Liver (tissue), 9 donors: ENCODE measurements around the gene JAK2. TPM values are rescaled to one million over a fixed set of nuclear protein-coding genes. Genes with fewer than 3 reads are reported as not detected.

Experiments used
- DNase-seq: peaks from one replicate; pipeline ENCODE4 v3.0.0-alpha.2; 2017; ENCODE audit warnings: low spot score
- H3K27ac ChIP-seq, 2 donors: one replicate each; pipeline ENCODE4 v1.7.0; 2013; ENCODE audit warnings: inconsistent platforms in 2 of 2, low read length in 2 of 2, control low read depth in 1 of 2, low read depth in 1 of 2, mild to moderate bottlenecking in 1 of 2
- H3K27me3 ChIP-seq, 4 donors: one replicate each; pipeline versions ENCODE4 v1.6.1 to v1.7.0; 2013; ENCODE audit warnings: low read length in 3 of 4, inconsistent platforms in 1 of 4, mild to moderate bottlenecking in 1 of 4, moderate library complexity in 1 of 4; ENCODE audit not compliant: control insufficient read depth in 4 of 4, insufficient read depth in 4 of 4
- H3K36me3 ChIP-seq, 4 donors: one replicate each; pipeline versions ENCODE4 v1.6.1 to v1.7.0; 2013; ENCODE audit warnings: low read length in 3 of 4, mild to moderate bottlenecking in 3 of 4, low read depth in 1 of 4, moderate library complexity in 1 of 4; ENCODE audit not compliant: control insufficient read depth in 4 of 4, insufficient read depth in 3 of 4
- H3K4me1 ChIP-seq, 4 donors: one replicate each; pipeline versions ENCODE4 v1.6.1 to v1.7.0; 2013; ENCODE audit warnings: low read length in 3 of 4, mild to moderate bottlenecking in 3 of 4, moderate library complexity in 1 of 4; ENCODE audit not compliant: control insufficient read depth in 4 of 4, insufficient read depth in 4 of 4
- H3K4me3 ChIP-seq, 3 donors: one replicate each; pipeline versions ENCODE4 v1.6.1 to v1.7.0; 2013; ENCODE audit warnings: low read length in 3 of 3, control low read depth in 1 of 3, low read depth in 1 of 3, mild to moderate bottlenecking in 1 of 3
- H3K9ac ChIP-seq, 2 donors: one replicate each; pipeline ENCODE4 v1.7.0; 2013; ENCODE audit warnings: low read length in 2 of 2, mild to moderate bottlenecking in 2 of 2, moderate library complexity in 2 of 2, control low read depth in 1 of 2, low read depth in 1 of 2
- H3K9me3 ChIP-seq, 4 donors: one replicate each; pipeline versions ENCODE4 v1.6.1 to v1.7.0; 2013; ENCODE audit warnings: low read length in 3 of 4; ENCODE audit not compliant: control insufficient read depth in 4 of 4
- EGR1 ChIP-seq, 2 donors: IDR thresholded peaks; 2 replicates each; pipeline ENCODE4 v1.6.1; 2016 to 2018; ENCODE audit warnings: antibody characterized with exemption in 2 of 2, low read depth in 2 of 2
- FOXA1 ChIP-seq: IDR thresholded peaks from 2 replicates; pipeline ENCODE4 v1.6.1; 2016; ENCODE audit warnings: antibody characterized with exemption
- FOXA2 ChIP-seq: IDR thresholded peaks from 2 replicates; pipeline ENCODE4 v1.6.1; 2016; ENCODE audit warnings: antibody characterized with exemption
- GABPA ChIP-seq, 2 donors: IDR thresholded peaks in 1 of 2; conservative IDR thresholded peaks in 1 of 2; 2 replicates each; pipeline ENCODE4 v1.6.1; 2016; ENCODE audit warnings: antibody characterized with exemption in 2 of 2, mild to moderate bottlenecking in 1 of 2, moderate library complexity in 1 of 2
- HNF4A ChIP-seq, 2 donors: conservative IDR thresholded peaks; 2 replicates each; pipeline ENCODE4 v1.6.1; 2016; ENCODE audit warnings: antibody characterized with exemption in 2 of 2, mild to moderate bottlenecking in 2 of 2
- HNF4G ChIP-seq: IDR thresholded peaks from 2 replicates; pipeline ENCODE4 v1.6.1; 2016; ENCODE audit warnings: antibody characterized with exemption
- JUND ChIP-seq, 2 donors: IDR thresholded peaks; 2 replicates each; pipeline ENCODE4 v1.6.1; 2016; ENCODE audit warnings: antibody characterized with exemption in 2 of 2
- NR2F2 ChIP-seq: IDR thresholded peaks from 2 replicates; pipeline ENCODE4 v1.6.1; 2016; ENCODE audit warnings: antibody characterized with exemption
- RAD21 ChIP-seq, 2 donors: IDR thresholded peaks; 2 replicates each; pipeline ENCODE4 v1.6.1; 2016; ENCODE audit warnings: antibody characterized with exemption in 2 of 2, mild to moderate bottlenecking in 2 of 2
- RXRA ChIP-seq, 2 donors: IDR thresholded peaks; 2 replicates each; pipeline ENCODE4 v1.6.1; 2017 to 2018; ENCODE audit warnings: antibody characterized with exemption in 2 of 2, mild to moderate bottlenecking in 1 of 2
- SP1 ChIP-seq: IDR thresholded peaks from 2 replicates; pipeline ENCODE4 v1.6.1; 2018; ENCODE audit warnings: antibody characterized with exemption, mild to moderate bottlenecking
- TAF1 ChIP-seq: conservative IDR thresholded peaks from 2 replicates; pipeline ENCODE4 v1.6.1; 2016; ENCODE audit warnings: antibody characterized with exemption, mild to moderate bottlenecking
- YY1 ChIP-seq: IDR thresholded peaks from 2 replicates; pipeline ENCODE4 v1.6.1; 2016; ENCODE audit warnings: antibody characterized with exemption, mild to moderate bottlenecking
- WGBS: extraction: QIAGEN DNeasy Blood & Tissue Kit; methylation state at CpG from one replicate; pipeline ENCODE4 v1.1.7; 2013; 5-methylcytosine and 5-hydroxymethylcytosine counted together
- polyA plus RNA-seq, 2 donors: library from polyadenylated mRNA; stranded (reverse) in 1 of 2; unstranded in 1 of 2; fragments of 200-250 nt in 1 of 2; fragments of >200 nt in 1 of 2; fragmentation: Nextera tagmentation in 1 of 2; extraction: Ambion mirVana in 1 of 2; gene quantifications; one replicate each; pipeline versions ENCODE4 v1.2.1 to v1.2.3, GENCODE V29; 2013 to 2015
- total RNA-seq, 2 donors: library from RNA; depleted of rRNA; stranded (reverse); fragments of >200 nt; gene quantifications; one replicate each; pipeline ENCODE4 v1.2.3, GENCODE V29; 2014
- TF ChIP-seq, protein P1 (sequence below): IDR thresholded peaks from 2 replicates; pipeline ENCODE4 v1.6.1; 2016; ENCODE audit warnings: antibody characterized with exemption
- TF ChIP-seq, protein P2 (sequence below): IDR thresholded peaks from 2 replicates; pipeline ENCODE4 v1.6.1; 2016; ENCODE audit warnings: antibody characterized with exemption
- TF ChIP-seq, protein P3 (sequence below): fragments of 150-350 bp; IDR thresholded peaks from 2 replicates; pipeline ENCODE4 v1.5.1; 2017; ENCODE audit warnings: improper control_type of control experiment, low read depth, low read length; ENCODE audit not compliant: missing input control
- TF ChIP-seq, protein P4 (sequence below): IDR thresholded peaks from 2 replicates; pipeline ENCODE4 v1.6.1; 2016; ENCODE audit warnings: antibody characterized with exemption, mild to moderate bottlenecking
- TF ChIP-seq, protein P5 (sequence below): IDR thresholded peaks from 2 replicates; pipeline ENCODE4 v1.6.1; 2016; ENCODE audit warnings: antibody characterized with exemption
- donor health status: healthy.
- donor health status: healthy.
- donor health status: healthy.
- donor health status: healthy.
- donor health status: healthy.

JAK2 gene
- total and polyA plus RNA-seq, 4 donors, result 1.5 to 21.5 (median 5.1) TPM

DNA sequence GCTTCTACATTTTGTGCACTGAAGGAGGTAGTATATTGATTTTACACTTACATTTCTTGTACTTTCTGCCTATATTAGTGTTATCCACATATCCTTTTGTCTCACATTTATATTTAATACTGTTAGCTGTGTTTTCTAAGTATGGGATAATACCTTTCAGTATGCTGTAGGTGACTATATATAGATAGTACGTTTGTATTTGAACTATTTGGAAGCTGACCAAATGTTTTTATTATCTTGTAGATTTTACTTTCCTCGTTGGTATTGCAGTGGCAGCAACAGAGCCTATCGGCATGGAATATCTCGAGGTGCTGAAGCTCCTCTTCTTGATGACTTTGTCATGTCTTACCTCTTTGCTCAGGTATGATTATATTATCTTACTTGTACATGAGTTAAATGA lies 59.1 kb downstream of the JAK2 start (continued):
- TF ChIP-seq, protein P1, sequence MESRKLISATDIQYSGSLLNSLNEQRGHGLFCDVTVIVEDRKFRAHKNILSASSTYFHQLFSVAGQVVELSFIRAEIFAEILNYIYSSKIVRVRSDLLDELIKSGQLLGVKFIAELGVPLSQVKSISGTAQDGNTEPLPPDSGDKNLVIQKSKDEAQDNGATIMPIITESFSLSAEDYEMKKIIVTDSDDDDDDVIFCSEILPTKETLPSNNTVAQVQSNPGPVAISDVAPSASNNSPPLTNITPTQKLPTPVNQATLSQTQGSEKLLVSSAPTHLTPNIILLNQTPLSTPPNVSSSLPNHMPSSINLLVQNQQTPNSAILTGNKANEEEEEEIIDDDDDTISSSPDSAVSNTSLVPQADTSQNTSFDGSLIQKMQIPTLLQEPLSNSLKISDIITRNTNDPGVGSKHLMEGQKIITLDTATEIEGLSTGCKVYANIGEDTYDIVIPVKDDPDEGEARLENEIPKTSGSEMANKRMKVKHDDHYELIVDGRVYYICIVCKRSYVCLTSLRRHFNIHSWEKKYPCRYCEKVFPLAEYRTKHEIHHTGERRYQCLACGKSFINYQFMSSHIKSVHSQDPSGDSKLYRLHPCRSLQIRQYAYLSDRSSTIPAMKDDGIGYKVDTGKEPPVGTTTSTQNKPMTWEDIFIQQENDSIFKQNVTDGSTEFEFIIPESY, result no peak
- TF ChIP-seq SP1 (no peak), JUND (IDR thresholded peaks at IDR 0.05) (no peak), RAD21 (IDR thresholded peaks at IDR 0.05) (no peak), FOXA2 (no peak), TAF1 (no peak), GABPA (IDR thresholded peaks at IDR 0.05 in 1 of 2, conservative IDR thresholded peaks at IDR 0.05 in 1 of 2) (no peak), HNF4G (no peak), RXRA (IDR thresholded peaks at IDR 0.05) (no peak), NR2F2 (no peak)
- TF ChIP-seq, protein P2, sequence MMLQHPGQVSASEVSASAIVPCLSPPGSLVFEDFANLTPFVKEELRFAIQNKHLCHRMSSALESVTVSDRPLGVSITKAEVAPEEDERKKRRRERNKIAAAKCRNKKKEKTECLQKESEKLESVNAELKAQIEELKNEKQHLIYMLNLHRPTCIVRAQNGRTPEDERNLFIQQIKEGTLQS, result no peak

DNA sequence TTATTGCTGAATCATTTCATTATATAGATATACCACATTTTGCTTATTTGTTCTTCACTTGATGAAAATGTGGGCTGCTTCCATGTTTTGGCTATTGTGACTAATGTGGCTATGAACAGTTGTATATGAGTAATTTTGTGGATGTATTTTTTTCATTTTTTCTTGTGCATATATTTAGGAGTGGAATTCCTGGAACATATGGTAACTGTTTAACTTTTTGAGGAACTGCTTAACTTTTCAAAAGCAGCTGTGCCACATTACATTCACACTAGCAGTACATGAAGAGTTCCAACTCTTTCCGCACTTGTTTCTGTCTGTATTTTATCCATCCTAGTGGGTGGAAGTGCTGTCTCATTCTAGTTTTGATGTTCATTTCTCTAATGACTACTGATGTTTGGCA lies 67.8 kb downstream of the JAK2 start:
- no peak for DNase-seq
- Histone ChIP-seq H3K4me1 (no peaks in the 10 kb centered on the region), H3K4me3 (no peak overlapping the region), H3K9me3 (no peaks in the 10 kb centered on the region), H3K27ac (no peak overlapping the region), H3K36me3 (peaks cover 0 to 6% (median 2%) of the 10 kb centered on the region in 4 donors), H3K27me3 (no peaks in the 10 kb centered on the region), H3K9ac (no peak overlapping the region)
- TF ChIP-seq GABPA (IDR thresholded peaks at IDR 0.05 in 1 of 2, conservative IDR thresholded peaks at IDR 0.05 in 1 of 2), result no peak
- WGBS, result 94% methylated on average over 1 of the region's 1 CpG

DNA sequence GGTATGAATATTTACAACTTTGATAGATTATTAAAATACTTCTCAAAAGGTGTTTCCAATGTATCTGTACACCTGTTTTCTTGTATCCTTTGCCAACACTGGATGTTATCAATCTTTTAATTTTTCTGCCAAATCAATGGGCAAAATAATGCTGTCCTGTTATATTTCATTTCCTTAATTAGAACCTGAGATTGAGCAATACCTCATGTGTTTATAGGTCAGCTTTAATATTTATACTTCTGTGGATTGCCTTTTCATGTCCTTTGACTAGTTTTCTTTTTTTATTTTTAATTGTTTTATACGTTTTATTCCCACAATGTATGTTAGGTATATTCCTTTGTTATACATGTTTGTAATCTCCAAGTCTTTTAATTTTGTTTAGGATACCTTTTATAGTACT lies 77.6 kb downstream of the JAK2 start:
- H3K9me3 ChIP-seq, result no peaks in the 10 kb centered on the region
- no peaks in the 10 kb centered on the region for H3K4me1 ChIP-seq
- H3K4me3 ChIP-seq, result no peak overlapping the region
- TF ChIP-seq, protein P2, result no peak
- no peak for TF ChIP-seq NR2F2
- no peak for TF ChIP-seq HNF4A (conservative IDR thresholded peaks at IDR 0.05)
- no peak for TF ChIP-seq FOXA2
- no peak for TF ChIP-seq FOXA1
- no peak for TF ChIP-seq HNF4G
- TF ChIP-seq, protein P3, sequence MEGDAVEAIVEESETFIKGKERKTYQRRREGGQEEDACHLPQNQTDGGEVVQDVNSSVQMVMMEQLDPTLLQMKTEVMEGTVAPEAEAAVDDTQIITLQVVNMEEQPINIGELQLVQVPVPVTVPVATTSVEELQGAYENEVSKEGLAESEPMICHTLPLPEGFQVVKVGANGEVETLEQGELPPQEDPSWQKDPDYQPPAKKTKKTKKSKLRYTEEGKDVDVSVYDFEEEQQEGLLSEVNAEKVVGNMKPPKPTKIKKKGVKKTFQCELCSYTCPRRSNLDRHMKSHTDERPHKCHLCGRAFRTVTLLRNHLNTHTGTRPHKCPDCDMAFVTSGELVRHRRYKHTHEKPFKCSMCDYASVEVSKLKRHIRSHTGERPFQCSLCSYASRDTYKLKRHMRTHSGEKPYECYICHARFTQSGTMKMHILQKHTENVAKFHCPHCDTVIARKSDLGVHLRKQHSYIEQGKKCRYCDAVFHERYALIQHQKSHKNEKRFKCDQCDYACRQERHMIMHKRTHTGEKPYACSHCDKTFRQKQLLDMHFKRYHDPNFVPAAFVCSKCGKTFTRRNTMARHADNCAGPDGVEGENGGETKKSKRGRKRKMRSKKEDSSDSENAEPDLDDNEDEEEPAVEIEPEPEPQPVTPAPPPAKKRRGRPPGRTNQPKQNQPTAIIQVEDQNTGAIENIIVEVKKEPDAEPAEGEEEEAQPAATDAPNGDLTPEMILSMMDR, result no peak
- TF ChIP-seq SP1, result no peak
- no peak for TF ChIP-seq EGR1 (IDR thresholded peaks at IDR 0.05; ENCODE audit: low read depth in 2 of 2)
- TF ChIP-seq, protein P4, sequence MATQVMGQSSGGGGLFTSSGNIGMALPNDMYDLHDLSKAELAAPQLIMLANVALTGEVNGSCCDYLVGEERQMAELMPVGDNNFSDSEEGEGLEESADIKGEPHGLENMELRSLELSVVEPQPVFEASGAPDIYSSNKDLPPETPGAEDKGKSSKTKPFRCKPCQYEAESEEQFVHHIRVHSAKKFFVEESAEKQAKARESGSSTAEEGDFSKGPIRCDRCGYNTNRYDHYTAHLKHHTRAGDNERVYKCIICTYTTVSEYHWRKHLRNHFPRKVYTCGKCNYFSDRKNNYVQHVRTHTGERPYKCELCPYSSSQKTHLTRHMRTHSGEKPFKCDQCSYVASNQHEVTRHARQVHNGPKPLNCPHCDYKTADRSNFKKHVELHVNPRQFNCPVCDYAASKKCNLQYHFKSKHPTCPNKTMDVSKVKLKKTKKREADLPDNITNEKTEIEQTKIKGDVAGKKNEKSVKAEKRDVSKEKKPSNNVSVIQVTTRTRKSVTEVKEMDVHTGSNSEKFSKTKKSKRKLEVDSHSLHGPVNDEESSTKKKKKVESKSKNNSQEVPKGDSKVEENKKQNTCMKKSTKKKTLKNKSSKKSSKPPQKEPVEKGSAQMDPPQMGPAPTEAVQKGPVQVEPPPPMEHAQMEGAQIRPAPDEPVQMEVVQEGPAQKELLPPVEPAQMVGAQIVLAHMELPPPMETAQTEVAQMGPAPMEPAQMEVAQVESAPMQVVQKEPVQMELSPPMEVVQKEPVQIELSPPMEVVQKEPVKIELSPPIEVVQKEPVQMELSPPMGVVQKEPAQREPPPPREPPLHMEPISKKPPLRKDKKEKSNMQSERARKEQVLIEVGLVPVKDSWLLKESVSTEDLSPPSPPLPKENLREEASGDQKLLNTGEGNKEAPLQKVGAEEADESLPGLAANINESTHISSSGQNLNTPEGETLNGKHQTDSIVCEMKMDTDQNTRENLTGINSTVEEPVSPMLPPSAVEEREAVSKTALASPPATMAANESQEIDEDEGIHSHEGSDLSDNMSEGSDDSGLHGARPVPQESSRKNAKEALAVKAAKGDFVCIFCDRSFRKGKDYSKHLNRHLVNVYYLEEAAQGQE, result no peak
- TF ChIP-seq GABPA (IDR thresholded peaks at IDR 0.05 in 1 of 2, conservative IDR thresholded peaks at IDR 0.05 in 1 of 2), result no peak
- no peak for TF ChIP-seq YY1
- no peak for TF ChIP-seq RAD21 (IDR thresholded peaks at IDR 0.05)
- TF ChIP-seq TAF1, result no peak
- TF ChIP-seq, protein P5, sequence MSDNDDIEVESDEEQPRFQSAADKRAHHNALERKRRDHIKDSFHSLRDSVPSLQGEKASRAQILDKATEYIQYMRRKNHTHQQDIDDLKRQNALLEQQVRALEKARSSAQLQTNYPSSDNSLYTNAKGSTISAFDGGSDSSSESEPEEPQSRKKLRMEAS, result no peak
- TF ChIP-seq, protein P1, result no peak
- no peak for TF ChIP-seq RXRA (IDR thresholded peaks at IDR 0.05)
- peaks cover 0 to 5% (median 1%) of the 10 kb centered on the region in 4 donors for H3K36me3 ChIP-seq
- no peak overlapping the region for H3K27ac ChIP-seq
- no peak for DNase-seq
- H3K27me3 ChIP-seq, result no peaks in the 10 kb centered on the region
- 71% methylated on average over 1 of the region's 1 CpG for WGBS
- no peak overlapping the region for H3K9ac ChIP-seq
